Heart left ventricle (tissue), 13 donors: ENCODE results near the gene SPINK9.

Experiments used
- POLR2A ChIP-seq, 2 donors: fragments of 450-650 bp; IDR thresholded peaks; one replicate each; pipeline ENCODE4 v1.6.1; 2017; ENCODE audit warnings: antibody characterized with exemption in 2 of 2, mild to moderate bottlenecking in 2 of 2, moderate library complexity in 2 of 2
- TF ChIP-seq, protein P1 (sequence below), 12 donors: fragments of 200-600 bp; sonication (generic) in 4 of 12; IDR thresholded peaks; one replicate each; pipeline versions ENCODE4 v1.5.0 to v1.8.0; 2018 to 2022; ENCODE audit warnings: antibody characterized with exemption in 12 of 12, mild to moderate bottlenecking in 5 of 12
- donor health status: ischemic (EF 13 %, LVEDD 7.1; RV severe dilation, severe dysfunction).
- donor health status: DM: no; HTN: yes; CAD: no.
- donor health status: DM: no; HTN: no; CAD: no.
- donor health status: ischemic (EF 25% LVEDD 6.9; RV normal size, moderate dysfunction).
- donor health status: ischemic (EF 25% LVEDD 5.7; RV mildly dilated, moderate dysfunction).
- donor health status: ischemic (EF 35%, LVEDD 5.7; RV mildly dilated, moderate dysfunction).
- donor health status: nonischemic (EF 11% LVEDD 7.7; RV severe dilation, severe dysfunction).
- donor health status: DM: yes; HTN: yes; CAD: no.
- donor health status: PGD.
- donor health status: ischemic (EF 29% LVEDD 5.4; RV normal size, mild dysfunction).
- donor health status: nonischemic (EF 23%, LVEDD 6.1; RV moderate dilation, normal function).

DNA sequence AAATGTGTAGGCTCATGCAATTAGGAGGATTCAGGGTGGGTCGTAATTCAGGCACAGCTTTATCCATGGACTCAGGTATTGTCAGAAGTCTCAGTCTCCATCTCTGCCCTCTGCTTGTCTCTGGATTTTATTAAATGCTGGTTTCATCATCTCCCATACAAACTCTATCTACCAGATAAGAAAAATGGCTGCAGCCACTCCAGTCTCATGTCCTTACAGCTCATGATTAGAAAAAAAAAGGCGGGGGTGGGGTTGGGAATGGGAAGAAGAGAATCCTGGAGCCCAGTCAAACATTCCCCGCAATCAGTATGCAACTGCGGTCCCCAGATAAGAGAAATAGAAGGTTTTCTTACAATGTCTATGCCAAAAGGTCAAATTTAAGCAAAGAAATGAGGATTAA lies 40.8 kb downstream of the SPINK9 start:
- TF ChIP-seq, protein P1, sequence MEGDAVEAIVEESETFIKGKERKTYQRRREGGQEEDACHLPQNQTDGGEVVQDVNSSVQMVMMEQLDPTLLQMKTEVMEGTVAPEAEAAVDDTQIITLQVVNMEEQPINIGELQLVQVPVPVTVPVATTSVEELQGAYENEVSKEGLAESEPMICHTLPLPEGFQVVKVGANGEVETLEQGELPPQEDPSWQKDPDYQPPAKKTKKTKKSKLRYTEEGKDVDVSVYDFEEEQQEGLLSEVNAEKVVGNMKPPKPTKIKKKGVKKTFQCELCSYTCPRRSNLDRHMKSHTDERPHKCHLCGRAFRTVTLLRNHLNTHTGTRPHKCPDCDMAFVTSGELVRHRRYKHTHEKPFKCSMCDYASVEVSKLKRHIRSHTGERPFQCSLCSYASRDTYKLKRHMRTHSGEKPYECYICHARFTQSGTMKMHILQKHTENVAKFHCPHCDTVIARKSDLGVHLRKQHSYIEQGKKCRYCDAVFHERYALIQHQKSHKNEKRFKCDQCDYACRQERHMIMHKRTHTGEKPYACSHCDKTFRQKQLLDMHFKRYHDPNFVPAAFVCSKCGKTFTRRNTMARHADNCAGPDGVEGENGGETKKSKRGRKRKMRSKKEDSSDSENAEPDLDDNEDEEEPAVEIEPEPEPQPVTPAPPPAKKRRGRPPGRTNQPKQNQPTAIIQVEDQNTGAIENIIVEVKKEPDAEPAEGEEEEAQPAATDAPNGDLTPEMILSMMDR (IDR thresholded peaks at IDR 0.05): no peak
- no peak for TF ChIP-seq POLR2A (IDR thresholded peaks at IDR 0.05)
